Natural killer cell (primary cell): Measurements from ENCODE around the gene PTPRT. TPM values are rescaled to one million over a fixed set of nuclear protein-coding genes. Genes with fewer than 3 reads are reported as not detected.

Experiments
- ATAC-seq, 3 donors: fragments of 150-1000 bp in 2 of 3; fragments of 200-7000 bp in 1 of 3; cut with Tn5 transposase; 1 replicate in 1 of 3; 2 replicates in 2 of 3; pipeline ENCODE4 v1.10.0; 2021; ENCODE audit warnings: mild to moderate bottlenecking in 2 of 3, moderate library complexity in 2 of 3
- DNase-seq, 2 donors: peaks; one replicate each; pipeline versions ENCODE4 v3.0.0 to v3.0.0-alpha.2; 2013 to 2021; ENCODE audit warnings: mixed read lengths in 1 of 2
- H3K27ac ChIP-seq: one replicate; pipeline ENCODE4 v1.5.1; 2013; ENCODE audit warnings: mild to moderate bottlenecking, low read length
- H3K27me3 ChIP-seq: one replicate; pipeline ENCODE4 v1.6.1; 2013; ENCODE audit warnings: low read length; ENCODE audit not compliant: control insufficient read depth, insufficient read depth
- H3K36me3 ChIP-seq: one replicate; pipeline ENCODE4 v1.6.1; 2013; ENCODE audit warnings: low read length; ENCODE audit not compliant: control insufficient read depth, insufficient read depth
- H3K4me1 ChIP-seq: one replicate; pipeline ENCODE4 v1.6.1; 2013; ENCODE audit warnings: low read length; ENCODE audit not compliant: control insufficient read depth, insufficient read depth
- H3K4me3 ChIP-seq: one replicate; pipeline ENCODE4 v1.5.1; 2013; ENCODE audit warnings: low read length
- H3K9me3 ChIP-seq: one replicate; pipeline ENCODE4 v1.6.1; 2013; ENCODE audit warnings: low read length; ENCODE audit not compliant: control insufficient read depth, insufficient read depth
- H3K27ac Mint-ChIP-seq, 2 donors: one replicate each; pipeline ENCODE4 v1.8.0; 2022; ENCODE audit warnings: mild to moderate bottlenecking in 2 of 2, mixed read lengths in 2 of 2, moderate library complexity in 1 of 2
- H3K27me3 Mint-ChIP-seq, 2 donors: one replicate each; pipeline ENCODE4 v1.8.0; 2022; ENCODE audit warnings: low read depth in 2 of 2, mixed read lengths in 2 of 2
- H3K36me3 Mint-ChIP-seq: one replicate; pipeline ENCODE4 v1.8.0; 2022; ENCODE audit warnings: mixed read lengths
- H3K4me1 Mint-ChIP-seq, 2 donors: one replicate each; pipeline ENCODE4 v1.8.0; 2022; ENCODE audit warnings: mixed read lengths in 2 of 2
- H3K4me3 Mint-ChIP-seq: one replicate; pipeline ENCODE4 v1.8.0; 2022; ENCODE audit warnings: mild to moderate bottlenecking, moderate library complexity, mixed read lengths
- H3K9me3 Mint-ChIP-seq, 2 donors: one replicate each; pipeline ENCODE4 v1.8.0; 2022; ENCODE audit warnings: mixed read lengths in 2 of 2
- CTCF ChIP-seq: fragments of 200-600 bp; IDR thresholded peaks from one replicate; pipeline ENCODE4 v1.8.0; 2022; ENCODE audit warnings: antibody characterized with exemption
- WGBS: methylation state at CpG from one replicate; pipeline ENCODE4 v1.1.7; 2013; ENCODE audit warnings: missing lambda C conversion rate; ENCODE audit not compliant: insufficient coverage; 5-methylcytosine and 5-hydroxymethylcytosine counted together
- intact Hi-C: fragments of 100-400 bp; cut with micrococcal nuclease; formaldehyde crosslinking; loops from one replicate; pipeline ENCODE4 v1.14.2; 2022
- total RNA-seq, 4 donors: library from RNA; stranded (reverse); fragments of 120-200 nt in 1 of 4; gene quantifications; one replicate each; pipeline versions ENCODE4 v1.2.3 to v1.2.4, GENCODE V29; 2013 to 2022

PTPRT gene
- total RNA-seq, 3 donors from 2014 or later (not counting 1 experiment from before 2014, with no cell fraction given) = not detected

GRCh38 chr20:42988319-42988718 lies 201.4 kb downstream of the PTPRT start:
- no peak overlapping the region for H3K27ac ChIP-seq
- Mint-ChIP-seq H3K4me1 (no peaks in the 10 kb centered on the region), H3K27ac (no peak overlapping the region), H3K36me3 (no peaks in the 10 kb centered on the region), H3K4me3 (no peak overlapping the region), H3K9me3 (peaks cover 0 to 3% of the 10 kb centered on the region in 2 donors), H3K27me3 (peaks cover 0 to 20% of the 10 kb centered on the region in 2 donors)
- intact Hi-C loops = no loop called here
- H3K4me3 ChIP-seq = no peak overlapping the region
- H3K36me3 ChIP-seq = no peaks in the 10 kb centered on the region
- no peaks in the 10 kb centered on the region for H3K9me3 ChIP-seq
- no peaks in the 10 kb centered on the region for H3K27me3 ChIP-seq
- no peak for DNase-seq
- 80% methylated on average over 5 of the region's 5 CpGs for WGBS
- no peak for TF ChIP-seq CTCF
- no peak for ATAC-seq
- H3K4me1 ChIP-seq = no peaks in the 10 kb centered on the region

- Mint-ChIP-seq H3K36me3 (no peaks in the 10 kb centered on the region), H3K9me3 (peaks cover 0 to 3% of the 10 kb centered on the region in 2 donors), H3K4me1 (no peaks in the 10 kb centered on the region), H3K27me3 (peaks cover 0 to 20% of the 10 kb centered on the region in 2 donors), H3K4me3 (no peak overlapping the region), H3K27ac (no peak overlapping the region)
- ATAC-seq (no peak), DNase-seq (no peak)
- Histone ChIP-seq H3K36me3 (no peaks in the 10 kb centered on the region), H3K4me1 (no peaks in the 10 kb centered on the region), H3K4me3 (no peak overlapping the region), H3K27ac (no peak overlapping the region), H3K9me3 (no peaks in the 10 kb centered on the region), H3K27me3 (no peaks in the 10 kb centered on the region)
- intact Hi-C loops = no loop called here
- no peak for TF ChIP-seq CTCF
- 70% methylated on average over 10 of the region's 10 CpGs for WGBS
Measured at GRCh38 chr20:42987376-42988114, 202.2 kb downstream of the PTPRT start.

- H3K27ac Mint-ChIP-seq = no peak overlapping the region
- Histone ChIP-seq H3K27ac (no peak overlapping the region), H3K36me3 (no peaks in the 10 kb centered on the region), H3K27me3 (no peaks in the 10 kb centered on the region), H3K4me3 (no peak overlapping the region), H3K9me3 (no peaks in the 10 kb centered on the region), H3K4me1 (no peaks in the 10 kb centered on the region)
- H3K27me3 Mint-ChIP-seq = peaks cover 0 to 20% of the 10 kb centered on the region in 2 donors
- H3K9me3 Mint-ChIP-seq = peaks cover 0 to 3% of the 10 kb centered on the region in 2 donors
- no peak for DNase-seq
- H3K4me1 Mint-ChIP-seq = no peaks in the 10 kb centered on the region
- H3K36me3 Mint-ChIP-seq = no peaks in the 10 kb centered on the region
- no peak for ATAC-seq
- no peak for TF ChIP-seq CTCF
- intact Hi-C loops = no loop called here
- 85% methylated on average over 8 of the region's 9 CpGs for WGBS
- H3K4me3 Mint-ChIP-seq = no peak overlapping the region
Measured at GRCh38 chr20:42986143-42986773, 203.4 kb downstream of the PTPRT start.
